ENCODE data around the gene RAP2B.

GRCh38 chr3:153169793-153170383, 7.9 kb downstream of the RAP2B start:
- TF ChIP-seq CTCF (IDR thresholded peaks at IDR 0.05; ENCODE audit: low read length) (no peak), EZH2 (IDR thresholded peaks at IDR 0.05; ENCODE audit: borderline replicate concordance, low read length) (no peak)
